GM12872 (cell line): ENCODE results near the gene TMEM164.

Experiments used
- CTCF ChIP-seq: IDR thresholded peaks from 3 replicates; pipeline ENCODE4 v1.5.1; 2011; ENCODE audit warnings: low read depth, mild to moderate bottlenecking, low read length, moderate library complexity; ENCODE audit not compliant: insufficient read depth

Gene TMEM164

GRCh38 chrX:110226931-110227330, 224.0 kb downstream of the TMEM164 start:
- TF ChIP-seq CTCF, result no peak
